Mucosa of descending colon (tissue), 3 donors: ENCODE data around the gene EFCAB7. TPM values are rescaled to one million over a fixed set of nuclear protein-coding genes. Genes with fewer than 3 reads are reported as not detected.

ENCODE experiments used
- total RNA-seq, 3 donors: library from RNA; stranded (reverse); fragmentation: NEBNext Ultra II Directional in 2 of 3; extraction: Animal tissue kit (Norgen Biotek cat#: 25700) in 2 of 3; gene quantifications; one replicate each; pipeline versions ENCODE4 v1.2.1 to v1.2.4, GENCODE V29; 2021 to 2023
- donor health status: DM: no; HTN: no; CAD: no; lungs with moderate emphysema.
- donor health status: DM: no; HTN: no; CAD: no.
- donor health status: DM: no; HTN: yes; CAD: no.

The EFCAB7 gene
- total RNA-seq, 3 donors from 2014 or later: 3.9 to 5.2 (median 4.9) TPM

Other genes with a start within 250 kb of the EFCAB7 start
- 1 to 10 TPM in 1 of 3 donors, under 1 TPM in 2; 0.14 to 5.0 (median 0.55) TPM for gene FOXD3, start 201.0 kb upstream of the EFCAB7 start, total RNA-seq
- gene ALG6, start 155.9 kb upstream of the EFCAB7 start, total RNA-seq: 10 to 100 TPM in 2 of 3 donors, 1 to 10 TPM in 1; 9.2 to 14.5 (median 13.7) TPM
- 10 to 100 TPM; 11.8 to 16.8 (median 12.9) TPM for gene ITGB3BP, start 300 bp upstream of the EFCAB7 start, total RNA-seq
- gene PGM1, start 69.9 kb downstream of the EFCAB7 start, total RNA-seq: 100 to 1,000 TPM in 1 of 3 donors, 10 to 100 TPM in 2; 81.0 to 116 (median 87.3) TPM